ENCODE results near the gene PLEKHA7.

DNA sequence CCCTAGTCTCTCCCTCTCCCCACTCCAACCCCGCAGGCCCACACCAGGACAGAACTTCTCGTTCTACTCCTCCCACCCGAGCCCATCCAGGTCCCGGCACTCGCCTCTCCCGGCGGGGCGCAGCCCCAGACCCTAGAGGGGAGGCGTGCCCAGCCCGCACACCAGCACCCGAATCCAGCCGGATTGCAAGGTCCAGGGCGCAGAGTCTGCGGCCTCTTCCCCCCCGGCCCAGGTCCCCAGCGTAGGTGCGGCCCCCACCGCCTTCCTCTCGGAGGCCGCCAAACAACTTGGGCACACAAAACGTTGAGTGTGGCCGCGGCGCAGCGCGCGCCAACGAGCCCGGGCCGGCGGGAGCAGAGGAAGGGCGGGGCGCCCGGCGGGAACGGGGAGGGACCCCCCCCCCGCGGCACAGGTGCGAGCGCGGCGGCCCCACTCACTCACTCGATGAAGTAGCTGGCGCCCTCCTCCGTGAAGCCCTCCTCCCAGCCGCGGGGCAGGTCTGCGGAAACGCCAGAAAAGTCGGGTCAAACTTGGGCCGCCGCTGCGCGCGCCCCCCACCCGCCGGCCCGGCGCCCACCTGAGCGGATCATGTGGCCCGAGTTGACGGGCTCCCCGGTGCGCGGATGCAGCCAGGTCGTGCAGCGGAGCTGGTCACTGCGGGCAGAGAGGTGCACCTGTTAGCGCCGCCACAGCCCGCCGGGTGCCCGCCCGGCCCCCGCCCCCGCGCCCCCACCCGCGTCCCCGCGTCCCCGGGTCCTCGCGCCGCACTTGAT is 480 bp downstream of the PLEKHA7 start:
- TF ChIP-seq SIN3A (IDR thresholded peaks at IDR 0.05; ENCODE audit: borderline replicate concordance, insufficient read depth, low read length) (no peak), POLR2AphosphoS5 (IDR thresholded peaks at IDR 0.05; ENCODE audit: low read depth, low read length) (no peak)

All from PFSK-1 (cell line).